Peyer's patch (tissue), 4 donors: Measurements from ENCODE around the gene ABCA5. TPM values are rescaled to one million over a fixed set of nuclear protein-coding genes. Genes with fewer than 3 reads are reported as not detected.

ENCODE experiments used
- DNase-seq, 3 donors: peaks; one replicate each; pipeline ENCODE4 v3.0.0-alpha.2; 2017 to 2019
- H3K27ac ChIP-seq, 4 donors: fragments of 200-600 bp; sonication (generic); one replicate each; pipeline ENCODE4 v1.5.1; 2016 to 2019
- H3K27me3 ChIP-seq, 2 donors: fragments of 200-600 bp; sonication (generic); one replicate each; pipeline ENCODE4 v1.5.1; 2019
- H3K36me3 ChIP-seq, 3 donors: fragments of 200-600 bp; sonication (generic); one replicate each; pipeline ENCODE4 v1.5.1; 2016 to 2019
- H3K4me1 ChIP-seq, 4 donors: fragments of 200-600 bp; sonication (generic); one replicate each; pipeline ENCODE4 v1.5.1; 2016 to 2019
- H3K4me3 ChIP-seq, 4 donors: fragments of 200-600 bp; sonication (generic); 1 replicate in 3 of 4; 2 replicates in 1 of 4; pipeline ENCODE4 v1.5.1; 2016 to 2019; ENCODE audit warnings: mild to moderate bottlenecking in 1 of 4
- H3K9me3 ChIP-seq, 4 donors: fragments of 200-600 bp; sonication (generic); one replicate each; pipeline ENCODE4 v1.5.1; 2016 to 2019; ENCODE audit warnings: mild to moderate bottlenecking in 1 of 4
- POLR2A ChIP-seq, 2 donors: fragments of 450-650 bp; IDR thresholded peaks; one replicate each; pipeline ENCODE4 v1.5.1; 2017; ENCODE audit warnings: antibody characterized with exemption in 2 of 2, mild to moderate bottlenecking in 2 of 2, moderate library complexity in 2 of 2
- total RNA-seq, 4 donors: library from RNA; depleted of rRNA; stranded (reverse); fragments of >200 nt; gene quantifications; one replicate each; pipeline ENCODE4 v1.1.0, GENCODE V29; 2016
- TF ChIP-seq, protein P1 (sequence below), 6 experiments: fragments of 450-650 bp in 4 of 6; fragments of 200-600 bp in 2 of 6; sonication (generic) in 1 of 6; IDR thresholded peaks; one replicate each; pipeline ENCODE4 v1.5.1; 2017 to 2019; ENCODE audit warnings: antibody characterized with exemption in 6 of 6, mild to moderate bottlenecking in 3 of 6, moderate library complexity in 1 of 6

The ABCA5 gene
- total RNA-seq, 4 donors from 2014 or later, result 25.6 to 239 (median 177) TPM

DNA sequence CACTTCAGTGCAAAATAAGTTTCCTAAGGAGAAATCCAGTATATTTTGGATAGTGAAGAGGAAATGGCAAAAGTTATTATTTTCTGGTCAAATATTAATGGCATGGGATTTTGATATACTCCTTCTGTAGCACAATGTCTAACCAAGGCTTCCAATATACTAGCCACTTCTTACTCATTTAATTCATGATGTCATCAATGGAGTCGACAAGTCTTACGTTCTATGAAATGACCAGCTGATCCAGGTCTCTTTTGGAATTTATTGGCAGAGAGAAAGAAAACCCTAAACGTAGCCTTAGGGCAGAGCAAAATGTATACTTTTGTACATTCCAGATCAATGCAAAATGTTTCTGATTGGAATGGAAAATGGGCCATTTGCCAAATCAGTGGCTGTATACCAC is 90.0 kb downstream of the ABCA5 start:
- TF ChIP-seq POLR2A (IDR thresholded peaks at IDR 0.05), result no peak
- TF ChIP-seq, protein P1, sequence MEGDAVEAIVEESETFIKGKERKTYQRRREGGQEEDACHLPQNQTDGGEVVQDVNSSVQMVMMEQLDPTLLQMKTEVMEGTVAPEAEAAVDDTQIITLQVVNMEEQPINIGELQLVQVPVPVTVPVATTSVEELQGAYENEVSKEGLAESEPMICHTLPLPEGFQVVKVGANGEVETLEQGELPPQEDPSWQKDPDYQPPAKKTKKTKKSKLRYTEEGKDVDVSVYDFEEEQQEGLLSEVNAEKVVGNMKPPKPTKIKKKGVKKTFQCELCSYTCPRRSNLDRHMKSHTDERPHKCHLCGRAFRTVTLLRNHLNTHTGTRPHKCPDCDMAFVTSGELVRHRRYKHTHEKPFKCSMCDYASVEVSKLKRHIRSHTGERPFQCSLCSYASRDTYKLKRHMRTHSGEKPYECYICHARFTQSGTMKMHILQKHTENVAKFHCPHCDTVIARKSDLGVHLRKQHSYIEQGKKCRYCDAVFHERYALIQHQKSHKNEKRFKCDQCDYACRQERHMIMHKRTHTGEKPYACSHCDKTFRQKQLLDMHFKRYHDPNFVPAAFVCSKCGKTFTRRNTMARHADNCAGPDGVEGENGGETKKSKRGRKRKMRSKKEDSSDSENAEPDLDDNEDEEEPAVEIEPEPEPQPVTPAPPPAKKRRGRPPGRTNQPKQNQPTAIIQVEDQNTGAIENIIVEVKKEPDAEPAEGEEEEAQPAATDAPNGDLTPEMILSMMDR (IDR thresholded peaks at IDR 0.05), result no peak

DNA sequence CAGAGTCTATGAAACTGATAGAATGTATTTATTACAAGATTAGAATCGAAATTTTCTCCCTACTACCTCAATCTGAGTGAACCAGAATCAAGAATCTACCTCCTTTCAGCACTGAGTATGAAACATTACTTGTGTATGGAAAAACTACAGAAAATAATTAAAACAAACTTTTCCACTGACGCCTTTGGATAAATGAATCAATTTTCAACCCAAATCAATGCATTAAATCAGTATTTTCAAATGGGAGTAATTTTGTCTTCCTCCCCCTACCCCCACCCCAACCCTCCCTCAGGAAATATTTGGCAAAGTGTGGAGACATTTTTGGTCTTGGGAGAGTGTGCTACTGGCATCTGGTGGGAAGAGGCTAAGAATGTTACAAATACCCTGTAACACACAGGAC is 90.5 kb downstream of the ABCA5 start:
- no peak for DNase-seq
- Histone ChIP-seq H3K4me3 (no peak overlapping the region), H3K27me3 (no peaks in the 10 kb centered on the region), H3K4me1 (no peaks in the 10 kb centered on the region), H3K36me3 (peaks cover 0 to 14% (median 0%) of the 10 kb centered on the region in 3 donors), H3K9me3 (no peaks in the 10 kb centered on the region), H3K27ac (no peak overlapping the region)
- TF ChIP-seq, protein P1 (IDR thresholded peaks at IDR 0.05), result no peak
- TF ChIP-seq POLR2A (IDR thresholded peaks at IDR 0.05), result no peak

More for the DNA sequence above, 90.0 kb downstream of the ABCA5 start:
- no peak overlapping the region for H3K27ac ChIP-seq
- H3K4me3 ChIP-seq, result no peak overlapping the region
- DNase-seq, result no peak
- no peaks in the 10 kb centered on the region for H3K4me1 ChIP-seq
- H3K36me3 ChIP-seq, result peaks cover 0 to 17% (median 0%) of the 10 kb centered on the region in 3 donors
- H3K27me3 ChIP-seq, result no peaks in the 10 kb centered on the region
- no peaks in the 10 kb centered on the region for H3K9me3 ChIP-seq

DNA sequence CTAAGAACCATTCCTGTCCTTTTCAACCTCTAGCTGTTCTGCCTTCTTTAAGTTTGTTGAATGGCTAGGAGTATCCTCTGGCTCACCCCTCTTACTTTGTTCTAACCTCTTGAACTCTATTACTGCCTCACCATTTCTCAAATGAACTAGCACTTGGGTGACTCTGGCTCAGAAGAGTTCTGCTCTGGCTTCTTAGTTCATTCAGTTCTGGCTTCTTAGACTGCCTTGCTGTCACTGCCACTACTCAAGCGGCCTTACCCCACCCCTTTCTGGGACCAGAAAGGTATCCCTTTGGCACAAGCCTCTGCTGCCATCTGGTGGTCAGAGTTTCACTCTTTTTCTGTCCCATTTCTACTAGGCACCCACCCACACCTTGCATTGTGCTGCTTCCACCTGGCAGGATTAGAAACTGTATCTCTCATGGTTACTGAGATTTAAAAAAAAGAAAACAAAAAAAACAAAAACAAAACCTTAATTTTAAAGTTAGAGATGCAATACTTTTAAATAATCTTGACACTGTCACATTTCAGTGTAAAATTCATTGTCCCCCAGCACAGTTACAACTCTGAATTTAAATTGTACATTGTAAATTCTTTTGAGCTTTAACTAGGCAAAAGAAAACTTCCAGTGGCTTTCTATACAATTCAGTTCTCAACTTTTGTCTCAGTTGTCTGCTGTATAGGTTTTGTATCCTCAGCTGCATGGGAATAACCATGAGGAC is 91.4 kb downstream of the ABCA5 start:
- DNase-seq, result peak; percentile 52 to 90 (median 67)

DNA sequence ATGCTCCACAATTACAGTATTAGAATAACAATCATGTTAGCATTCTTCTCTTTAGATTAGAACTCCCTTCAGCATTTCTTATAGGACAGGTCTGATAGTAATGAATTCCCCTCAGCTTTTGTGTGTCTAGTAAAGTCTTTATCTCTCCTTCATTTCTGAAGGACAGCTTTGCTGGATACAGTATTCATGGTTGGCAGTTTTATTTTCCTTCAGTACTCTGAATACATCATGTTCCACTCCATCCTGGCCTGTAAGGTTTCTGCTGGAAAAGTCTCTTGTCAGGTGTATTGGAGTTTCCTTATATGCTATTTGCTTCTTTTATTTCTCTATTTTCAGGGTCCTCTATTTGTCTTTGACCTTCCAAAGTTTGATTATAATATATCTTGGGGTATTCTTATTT is 94.3 kb downstream of the ABCA5 start:
- TF ChIP-seq, protein P1 (IDR thresholded peaks at IDR 0.05), result no peak
- no peak for TF ChIP-seq POLR2A (IDR thresholded peaks at IDR 0.05)
- no peaks in the 10 kb centered on the region for H3K36me3 ChIP-seq
- DNase-seq, result no peak
- no peaks in the 10 kb centered on the region for H3K27me3 ChIP-seq
- no peaks in the 10 kb centered on the region for H3K4me1 ChIP-seq
- no peak overlapping the region for H3K4me3 ChIP-seq
- H3K27ac ChIP-seq, result no peak overlapping the region
- no peaks in the 10 kb centered on the region for H3K9me3 ChIP-seq

More for the DNA sequence above, 91.4 kb downstream of the ABCA5 start:
- Histone ChIP-seq H3K27ac (no peak overlapping the region), H3K4me1 (no peaks in the 10 kb centered on the region), H3K36me3 (peaks cover 0 to 10% (median 0%) of the 10 kb centered on the region in 3 donors), H3K9me3 (no peaks in the 10 kb centered on the region), H3K27me3 (no peaks in the 10 kb centered on the region), H3K4me3 (no peak overlapping the region)
- TF ChIP-seq, protein P1 (IDR thresholded peaks at IDR 0.05), result peak; percentile 33 to 69 (median 66)
- no peak for TF ChIP-seq POLR2A (IDR thresholded peaks at IDR 0.05)

DNA sequence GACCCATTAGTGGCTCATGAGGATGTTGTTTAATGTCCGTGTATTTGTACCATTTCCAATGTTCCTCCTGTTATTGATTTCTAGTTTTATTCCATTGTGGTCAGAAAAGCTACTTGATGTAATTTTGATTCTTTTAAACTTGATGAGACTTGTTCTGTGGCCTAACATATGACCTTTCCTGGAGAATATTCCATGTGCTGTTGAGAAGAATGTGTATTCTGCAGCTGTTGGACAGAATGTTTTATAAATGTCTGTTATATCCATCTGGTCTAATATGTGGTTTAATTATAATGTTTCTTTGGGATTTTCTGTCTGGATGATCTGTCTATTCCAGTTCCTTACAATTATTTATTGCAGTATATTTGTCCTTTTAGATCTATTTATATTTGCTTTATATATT is 95.4 kb downstream of the ABCA5 start:
- no peak for TF ChIP-seq POLR2A (IDR thresholded peaks at IDR 0.05)
- TF ChIP-seq, protein P1 (IDR thresholded peaks at IDR 0.05), result no peak
- no peaks in the 10 kb centered on the region for H3K9me3 ChIP-seq
- H3K27me3 ChIP-seq, result no peaks in the 10 kb centered on the region
- H3K4me1 ChIP-seq, result no peaks in the 10 kb centered on the region
- no peak overlapping the region for H3K4me3 ChIP-seq
- H3K36me3 ChIP-seq, result no peaks in the 10 kb centered on the region
- no peak for DNase-seq
- H3K27ac ChIP-seq, result no peak overlapping the region
